Ovary (tissue), 9 donors: ENCODE measurements around the gene SCML1. TPM values are rescaled to one million over a fixed set of nuclear protein-coding genes. Genes with fewer than 3 reads are reported as not detected.

Experiments used
- DNase-seq, 5 donors: peaks; one replicate each; pipeline ENCODE4 v3.0.0-alpha.2; 2019 to 2020
- H3K27ac ChIP-seq, 2 donors: fragments of 200-600 bp; one replicate each; pipeline versions ENCODE4 v1.5.1 to v1.8.0; 2019 to 2022
- H3K27me3 ChIP-seq: fragments of 200-600 bp; one replicate; pipeline ENCODE4 v1.8.0; 2022
- H3K36me3 ChIP-seq: fragments of 200-600 bp; sonication (generic); one replicate; pipeline ENCODE4 v1.5.1; 2019
- H3K4me1 ChIP-seq: one replicate; pipeline ENCODE4 v1.8.1; 2013; ENCODE audit warnings: mild to moderate bottlenecking, moderate library complexity; ENCODE audit not compliant: insufficient read depth
- H3K4me3 ChIP-seq: fragments of 200-600 bp; sonication (generic); one replicate; pipeline ENCODE4 v1.5.1; 2017
- H3K9me3 ChIP-seq, 2 donors: fragments of 200-600 bp in 1 of 2; sonication (generic) in 1 of 2; one replicate each; pipeline versions ENCODE4 v1.5.1 to v1.8.1; 2013 to 2019; ENCODE audit warnings: mild to moderate bottlenecking in 1 of 2, moderate library complexity in 1 of 2
- EP300 ChIP-seq: sonication (generic); formaldehyde crosslinking; IDR thresholded peaks from one replicate; pipeline ENCODE4 v1.6.1; 2017; ENCODE audit warnings: antibody characterized with exemption
- POLR2A ChIP-seq: fragments of 450-650 bp; IDR thresholded peaks from one replicate; pipeline ENCODE4 v1.6.1; 2017; ENCODE audit warnings: antibody characterized with exemption, mild to moderate bottlenecking, moderate library complexity
- whole genome bisulfite sequencing, 3 donors: extraction: QIAGEN DNeasy Blood & Tissue Kit in 1 of 3; methylation state at CpG; one replicate each; pipeline versions ENCODE4 v1.1.5 to v1.1.7; 2013 to 2017; 5-methylcytosine and 5-hydroxymethylcytosine counted together
- intact Hi-C, 4 donors: fragments of 100-400 bp; cut with DNase I; formaldehyde crosslinking; loops; one replicate each; pipeline versions ENCODE4 v1.11.0 to v1.15.1; 2022 to 2023
- polyA plus RNA-seq, 2 donors: library from polyadenylated mRNA; stranded (reverse); fragments of 200-250 nt in 1 of 2; fragments of 350-450 nt in 1 of 2; fragmentation: Illumina TruSeq in 1 of 2; extraction: RNeasy Lipid Tissue Mini Kit (QIAGEN cat#74804) in 1 of 2; gene quantifications; one replicate each; pipeline ENCODE4 v1.2.3, GENCODE V29; 2013 to 2014
- total RNA-seq, 7 donors: library from RNA; depleted of rRNA in 2 of 7; stranded (reverse); fragments of >200 nt in 2 of 7; fragmentation: NEBNext Ultra II Directional in 3 of 7; extraction: Animal tissue kit (Norgen Biotek cat#: 25700) in 3 of 7; gene quantifications; one replicate each; pipeline versions ENCODE4 v1.1.0 to v1.2.4, GENCODE V29; 2016 to 2023
- TF ChIP-seq, protein P1 (sequence below), 3 donors: fragments of 450-650 bp in 2 of 3; fragments of 200-600 bp in 1 of 3; IDR thresholded peaks; one replicate each; pipeline versions ENCODE4 v1.5.1 to v1.8.0; 2016 to 2022; ENCODE audit warnings: antibody characterized with exemption in 3 of 3, mild to moderate bottlenecking in 1 of 3
- donor health status: DM: no; HTN: no; CAD: no; lungs with moderate emphysema.
- donor health status: DM: no; HTN: no; CAD: no.
- donor health status: Bipolar disorder and iron deficiency.
- donor health status: DM: yes; HTN: yes; CAD: no.
- donor health status: DM: no; HTN: no; CAD: no.
- donor health status: DM: yes; HTN: yes; CAD: no.

The SCML1 gene
- total and polyA plus RNA-seq, 9 donors: 14.1 to 27.7 (median 21.7) TPM

- no peaks in the 10 kb centered on the region for H3K27me3 ChIP-seq
- no peaks in the 10 kb centered on the region for H3K36me3 ChIP-seq
- H3K9me3 ChIP-seq: no peaks in the 10 kb centered on the region
- H3K4me1 ChIP-seq: no peaks in the 10 kb centered on the region
- H3K4me3 ChIP-seq: peak overlapping the region; percentile 24
- WGBS, 3 donors: 49 to 74% (median 73%) methylated on average over 5 of the region's 5 CpGs
- no peak for DNase-seq
- H3K27ac ChIP-seq: peak overlapping the region; percentile 26 to 69
- intact Hi-C loops: no loop called here
- TF ChIP-seq EP300 (no peak), POLR2A (no peak)
- TF ChIP-seq, protein P1, sequence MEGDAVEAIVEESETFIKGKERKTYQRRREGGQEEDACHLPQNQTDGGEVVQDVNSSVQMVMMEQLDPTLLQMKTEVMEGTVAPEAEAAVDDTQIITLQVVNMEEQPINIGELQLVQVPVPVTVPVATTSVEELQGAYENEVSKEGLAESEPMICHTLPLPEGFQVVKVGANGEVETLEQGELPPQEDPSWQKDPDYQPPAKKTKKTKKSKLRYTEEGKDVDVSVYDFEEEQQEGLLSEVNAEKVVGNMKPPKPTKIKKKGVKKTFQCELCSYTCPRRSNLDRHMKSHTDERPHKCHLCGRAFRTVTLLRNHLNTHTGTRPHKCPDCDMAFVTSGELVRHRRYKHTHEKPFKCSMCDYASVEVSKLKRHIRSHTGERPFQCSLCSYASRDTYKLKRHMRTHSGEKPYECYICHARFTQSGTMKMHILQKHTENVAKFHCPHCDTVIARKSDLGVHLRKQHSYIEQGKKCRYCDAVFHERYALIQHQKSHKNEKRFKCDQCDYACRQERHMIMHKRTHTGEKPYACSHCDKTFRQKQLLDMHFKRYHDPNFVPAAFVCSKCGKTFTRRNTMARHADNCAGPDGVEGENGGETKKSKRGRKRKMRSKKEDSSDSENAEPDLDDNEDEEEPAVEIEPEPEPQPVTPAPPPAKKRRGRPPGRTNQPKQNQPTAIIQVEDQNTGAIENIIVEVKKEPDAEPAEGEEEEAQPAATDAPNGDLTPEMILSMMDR (IDR thresholded peaks at IDR 0.05): no peak
Measured at GRCh38 chrX:17736478-17736855, 826 bp upstream of the SCML1 start.

DNA sequence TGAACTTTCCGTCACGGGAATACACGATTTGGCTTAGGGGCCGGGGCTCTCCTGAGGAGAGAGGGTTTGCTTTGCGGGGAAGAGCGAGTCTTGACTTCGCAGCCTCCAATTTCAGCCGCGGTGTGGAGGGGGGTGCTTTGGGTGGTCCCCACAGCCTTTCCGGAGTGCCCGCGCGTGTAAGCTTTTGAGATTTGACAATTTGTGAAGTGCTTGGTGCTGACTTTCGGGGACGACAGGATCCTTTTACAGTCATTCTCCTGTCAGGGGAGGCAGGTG is 355 bp downstream of the SCML1 start:
- H3K27me3 ChIP-seq: no peaks in the 10 kb centered on the region
- intact Hi-C loops: no loop called here
- TF ChIP-seq EP300 (no peak), POLR2A (no peak)
- TF ChIP-seq, protein P1 (IDR thresholded peaks at IDR 0.05): no peak
- no peaks in the 10 kb centered on the region for H3K9me3 ChIP-seq
- H3K4me1 ChIP-seq: no peaks in the 10 kb centered on the region
- H3K36me3 ChIP-seq: no peaks in the 10 kb centered on the region
- 35 to 62% (median 37%) methylated on average over 15 of the region's 15 CpGs for WGBS, 3 donors
- peak overlapping the region; percentile 61 for H3K4me3 ChIP-seq
- no peak for DNase-seq
- H3K27ac ChIP-seq: peak overlapping the region; percentile 86 to 92

DNA sequence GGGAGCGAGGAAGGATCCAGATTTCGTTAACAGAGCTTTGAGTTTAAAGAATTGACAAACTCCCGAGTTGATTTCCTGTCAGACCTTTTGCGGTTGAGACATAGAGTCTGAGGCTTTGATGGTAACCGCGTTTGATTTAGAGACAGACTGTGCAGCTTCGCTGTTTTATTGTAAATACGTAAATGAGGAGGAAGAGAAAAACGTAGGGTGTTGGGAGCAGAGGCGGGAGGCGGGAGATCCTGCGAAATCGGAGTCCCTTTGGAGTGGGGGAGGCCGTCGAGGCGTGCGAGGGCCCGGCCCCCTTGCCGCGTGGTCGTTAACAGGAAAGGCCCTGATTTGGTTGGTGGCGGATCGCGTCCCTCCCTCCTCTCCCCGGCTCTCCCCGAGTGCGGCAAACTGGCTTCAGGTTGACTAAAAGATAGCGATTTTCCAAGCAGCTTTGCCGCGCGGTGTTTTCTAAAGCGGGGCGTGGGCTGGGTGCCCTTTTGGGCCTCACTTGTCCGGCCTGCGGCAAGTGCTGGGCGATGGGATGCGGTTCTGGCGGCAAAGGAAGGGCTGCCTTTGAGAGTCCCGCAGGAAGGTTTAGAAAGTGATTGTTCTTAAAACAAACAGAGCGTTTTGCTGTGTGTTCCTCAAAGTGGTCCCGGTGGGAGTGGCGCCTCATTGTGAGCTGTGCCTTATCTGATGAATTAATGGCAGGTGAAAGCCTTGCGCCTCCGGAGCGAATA is 857 bp downstream of the SCML1 start:
- Histone ChIP-seq H3K9me3 (no peaks in the 10 kb centered on the region), H3K27me3 (no peaks in the 10 kb centered on the region), H3K36me3 (no peaks in the 10 kb centered on the region), H3K4me1 (no peaks in the 10 kb centered on the region), H3K27ac (peak overlapping the region; percentile 86 to 92), H3K4me3 (peak overlapping the region; percentile 61)
- intact Hi-C loops: no loop called here
- WGBS, 3 donors: 31 to 44% (median 36%) methylated on average over 45 of the region's 45 CpGs
- TF ChIP-seq, protein P1 (IDR thresholded peaks at IDR 0.05): no peak
- TF ChIP-seq POLR2A (no peak), EP300 (no peak)
- DNase-seq: peak; percentile 43 to 63 (median 60)

DNA sequence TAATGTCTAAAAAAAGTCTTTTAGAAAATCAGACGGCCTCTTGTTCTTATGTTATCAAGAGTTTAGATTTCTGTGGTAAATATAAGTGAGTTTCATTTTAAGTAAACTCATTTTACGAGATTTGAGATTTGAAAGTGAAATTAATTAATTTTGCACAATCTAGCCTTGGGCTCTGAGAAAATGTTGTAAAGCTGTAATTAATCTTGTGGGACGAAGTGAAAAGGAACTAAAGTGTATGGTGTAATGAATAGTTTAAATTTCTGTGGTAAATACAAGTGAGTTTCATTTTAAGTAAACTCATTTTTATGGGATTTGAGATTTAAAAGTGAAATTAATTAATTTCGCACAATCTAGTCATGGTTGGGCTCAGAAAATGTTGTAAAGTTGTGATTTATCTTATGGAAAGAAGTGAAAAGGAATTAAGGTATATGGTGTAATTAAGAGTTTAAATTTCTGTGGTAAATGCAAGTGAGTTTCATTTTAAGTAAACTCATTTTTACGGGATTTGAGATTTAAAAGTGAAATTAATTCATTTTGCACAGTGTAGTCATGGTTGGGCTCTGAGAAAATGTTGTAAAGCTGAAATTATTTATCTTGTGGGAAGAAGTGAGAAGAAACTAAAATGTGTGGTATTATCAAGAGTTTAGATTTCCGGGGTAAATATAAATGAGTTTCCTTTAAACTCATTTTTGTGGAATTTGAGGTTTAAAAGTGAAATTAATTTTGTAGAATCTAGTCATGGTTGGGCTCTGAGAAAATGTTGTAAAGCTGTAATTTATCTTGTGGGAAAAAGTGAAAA is 1.6 kb downstream of the SCML1 start:
- H3K27me3 ChIP-seq: no peaks in the 10 kb centered on the region
- no peak for DNase-seq
- no peak for TF ChIP-seq POLR2A
- TF ChIP-seq, protein P1 (IDR thresholded peaks at IDR 0.05): no peak
- intact Hi-C loops: no loop called here
- H3K4me1 ChIP-seq: no peaks in the 10 kb centered on the region
- 33 to 44% (median 37%) methylated on average over 6 of the region's 6 CpGs for WGBS, 3 donors
- H3K4me3 ChIP-seq: peak overlapping the region; percentile 61
- H3K27ac ChIP-seq: no peak overlapping the region
- H3K9me3 ChIP-seq: no peaks in the 10 kb centered on the region
- H3K36me3 ChIP-seq: no peaks in the 10 kb centered on the region
